SK-N-SH (cell line): ENCODE data around the gene MNX1.

Source experiments
- CHD2 ChIP-seq: fragments of 150-350 bp; IDR thresholded peaks from 2 replicates; pipeline ENCODE4 v1.6.1; 2018; ENCODE audit warnings: low read length; ENCODE audit not compliant: partially characterized antibody
- EZH2phosphoT487 ChIP-seq: fragments of 200-600 bp; sonication (generic); IDR thresholded peaks from 2 replicates; pipeline ENCODE4 v1.6.1; 2017; ENCODE audit warnings: low read depth, mixed run types, mild to moderate bottlenecking, antibody characterized with exemption, moderate library complexity, borderline replicate concordance
- JUND ChIP-seq: IDR thresholded peaks from 2 replicates; pipeline ENCODE4 v1.4.0; 2012
- POLR2AphosphoS5 ChIP-seq: IDR thresholded peaks from 2 replicates; pipeline ENCODE4 v1.6.1; 2012; ENCODE audit warnings: low read depth, low read length
- SIN3A ChIP-seq: IDR thresholded peaks from 2 replicates; pipeline ENCODE4 v1.6.1; 2012; ENCODE audit warnings: low read depth, mild to moderate bottlenecking, low read length, moderate library complexity, borderline replicate concordance
- TF ChIP-seq, protein P1 (sequence below): fragments of 200-600 bp; sonication (generic); IDR thresholded peaks from 2 replicates; pipeline ENCODE4 v1.6.1; 2017; ENCODE audit warnings: antibody characterized with exemption, mild to moderate bottlenecking, moderate library complexity

DNA sequence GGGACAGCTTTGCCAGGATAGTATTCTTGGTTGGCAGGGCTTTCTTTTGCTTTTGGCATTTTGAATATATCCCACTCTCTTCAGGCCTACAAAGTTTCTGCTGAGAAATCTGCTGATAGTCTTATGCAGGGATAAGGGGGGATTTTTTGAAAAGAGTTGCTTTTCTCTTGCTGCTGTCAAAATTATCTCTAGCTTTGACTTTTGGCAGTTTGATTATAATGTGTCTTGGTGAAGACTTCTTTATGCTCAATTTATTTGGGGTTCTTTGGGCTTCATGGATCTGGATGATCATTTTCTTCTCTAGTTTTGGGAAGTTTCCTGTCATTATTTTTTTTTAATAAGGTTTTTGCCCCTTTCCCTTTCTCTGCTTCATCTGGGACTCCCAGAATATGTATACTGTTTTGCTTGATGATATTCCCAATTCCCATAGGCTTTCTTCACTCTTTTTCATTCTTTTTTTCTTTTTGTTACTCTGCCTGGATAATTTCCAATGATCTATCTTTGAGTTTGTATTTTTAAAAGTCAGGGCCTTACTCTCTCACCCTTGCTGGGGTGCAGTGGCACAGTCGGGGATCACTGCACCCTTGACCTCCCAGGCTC lies 31.4 kb downstream of the MNX1 start:
- TF ChIP-seq, protein P1, sequence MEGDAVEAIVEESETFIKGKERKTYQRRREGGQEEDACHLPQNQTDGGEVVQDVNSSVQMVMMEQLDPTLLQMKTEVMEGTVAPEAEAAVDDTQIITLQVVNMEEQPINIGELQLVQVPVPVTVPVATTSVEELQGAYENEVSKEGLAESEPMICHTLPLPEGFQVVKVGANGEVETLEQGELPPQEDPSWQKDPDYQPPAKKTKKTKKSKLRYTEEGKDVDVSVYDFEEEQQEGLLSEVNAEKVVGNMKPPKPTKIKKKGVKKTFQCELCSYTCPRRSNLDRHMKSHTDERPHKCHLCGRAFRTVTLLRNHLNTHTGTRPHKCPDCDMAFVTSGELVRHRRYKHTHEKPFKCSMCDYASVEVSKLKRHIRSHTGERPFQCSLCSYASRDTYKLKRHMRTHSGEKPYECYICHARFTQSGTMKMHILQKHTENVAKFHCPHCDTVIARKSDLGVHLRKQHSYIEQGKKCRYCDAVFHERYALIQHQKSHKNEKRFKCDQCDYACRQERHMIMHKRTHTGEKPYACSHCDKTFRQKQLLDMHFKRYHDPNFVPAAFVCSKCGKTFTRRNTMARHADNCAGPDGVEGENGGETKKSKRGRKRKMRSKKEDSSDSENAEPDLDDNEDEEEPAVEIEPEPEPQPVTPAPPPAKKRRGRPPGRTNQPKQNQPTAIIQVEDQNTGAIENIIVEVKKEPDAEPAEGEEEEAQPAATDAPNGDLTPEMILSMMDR: no peak
- no peak for TF ChIP-seq POLR2AphosphoS5
- no peak for TF ChIP-seq SIN3A
- no peak for TF ChIP-seq JUND
- TF ChIP-seq CHD2: no peak
- TF ChIP-seq EZH2phosphoT487: no peak
